Endothelial cell of umbilical vein (primary cell): Measurements from ENCODE around the gene ALK. TPM values are rescaled to one million over a fixed set of nuclear protein-coding genes. Genes with fewer than 3 reads are reported as not detected.

ENCODE experiments used
- BruUV-seq: library from RNA; stranded (reverse); fragments of 400-500 nt; replicated peaks from 2 replicates; lab custom pipeline; 2021; lab: Mats Ljungman, UMichigan
- CTCF ChIA-PET: fragments of 300-600, 350-600 bp; sonication (Branson Sonifier 250); formaldehyde crosslinking; loops from one replicate; lab custom pipeline; 2021; ENCODE audit warnings: antibody characterized with exemption, inconsistent platforms; lab: Charles Lee
- POLR2A ChIA-PET: fragments of 300-600, 350-600 bp; sonication (Branson Sonifier 250); formaldehyde crosslinking; loops from one replicate; lab custom pipeline; 2021; ENCODE audit warnings: antibody characterized with exemption, inconsistent platforms; lab: Charles Lee
- DNase-seq: peaks from one replicate; pipeline ENCODE4 v3.0.0-alpha.2; 2011; ENCODE audit warnings: low read depth, low spot score
- FAIRE-seq: peaks from 2 replicates; lab custom pipeline; 2011; peaks lifted over from hg19 to GRCh38; lab: Jason Lieb, UNC
- H2AFZ ChIP-seq: 2 replicates; pipeline ENCODE4 v1.6.0; 2012; ENCODE audit warnings: low read depth, low read length, control low read depth, inconsistent platforms
- H3K27ac ChIP-seq: 2 replicates; pipeline ENCODE4 v1.5.1; 2011; ENCODE audit warnings: low read depth, mild to moderate bottlenecking, control low read depth, low read length, moderate library complexity; ENCODE audit not compliant: insufficient read depth
- H3K27me3 ChIP-seq, 2 experiments: 2 replicates each; pipeline versions ENCODE4 v1.6.0 to v1.6.1; 2011; ENCODE audit warnings: low read length in 2 of 2, mixed read lengths in 1 of 2; ENCODE audit not compliant: control insufficient read depth in 2 of 2, insufficient read depth in 2 of 2
- H3K36me3 ChIP-seq, 2 experiments: 2 replicates in 1 of 2; 3 replicates in 1 of 2; pipeline ENCODE4 v1.5.1; 2011; ENCODE audit warnings: low read length in 2 of 2, mild to moderate bottlenecking in 1 of 2, moderate library complexity in 1 of 2; ENCODE audit not compliant: control insufficient read depth in 2 of 2, insufficient read depth in 2 of 2; ENCODE audit errors: extremely low read depth in 1 of 2
- H3K4me1 ChIP-seq: 3 replicates; pipeline ENCODE4 v1.5.1; 2011; ENCODE audit warnings: mild to moderate bottlenecking, low read length; ENCODE audit not compliant: control insufficient read depth, insufficient read depth; ENCODE audit errors: extremely low read depth
- H3K4me2 ChIP-seq: 2 replicates; pipeline ENCODE4 v1.6.1; 2011; ENCODE audit warnings: low read length, control low read depth, mixed read lengths; ENCODE audit not compliant: insufficient read depth
- H3K4me3 ChIP-seq, 3 experiments: fragments of 200-600 bp in 1 of 3; sonication (generic), shearing (Covaris generic) in 1 of 3; replicated peaks in 1 of 3; 2 replicates each; pipeline ENCODE4 v1.5.1; 2011 to 2016; ENCODE audit warnings: control low read depth in 3 of 3, low read length in 3 of 3, mild to moderate bottlenecking in 2 of 3, inconsistent platforms in 1 of 3, low read depth in 1 of 3, moderate library complexity in 1 of 3; ENCODE audit not compliant: insufficient read depth in 1 of 3
- H3K79me2 ChIP-seq: 2 replicates; pipeline ENCODE4 v1.6.0; 2012; ENCODE audit warnings: low read length, inconsistent platforms; ENCODE audit not compliant: control insufficient read depth, insufficient read depth
- H3K9ac ChIP-seq: replicated peaks from 2 replicates; pipeline ENCODE3; 2011; ENCODE audit warnings: low read length, control low read depth; ENCODE audit not compliant: insufficient read depth; ENCODE audit errors: extremely low read depth
- H3K9me1 ChIP-seq: replicated peaks from 3 replicates; pipeline ENCODE4 v1.6.0; 2011; ENCODE audit warnings: mild to moderate bottlenecking, low read length; ENCODE audit not compliant: control insufficient read depth, insufficient read depth; ENCODE audit errors: extremely low read depth
- H3K9me3 ChIP-seq: replicated peaks from 2 replicates; pipeline ENCODE4 v1.5.1; 2012; ENCODE audit warnings: low read length, inconsistent platforms; ENCODE audit not compliant: control insufficient read depth, insufficient read depth
- H4K20me1 ChIP-seq: replicated peaks from 2 replicates; pipeline ENCODE3; 2011; ENCODE audit warnings: mild to moderate bottlenecking, low read length; ENCODE audit not compliant: control insufficient read depth, insufficient read depth; ENCODE audit errors: extremely low read depth
- EZH2 ChIP-seq: IDR thresholded peaks from 2 replicates; pipeline ENCODE4 v1.6.1; 2012; ENCODE audit warnings: borderline replicate concordance, low read depth, mild to moderate bottlenecking, moderate library complexity, low read length, inconsistent platforms; ENCODE audit not compliant: severe bottlenecking
- FOS ChIP-seq: IDR thresholded peaks from 2 replicates; pipeline ENCODE4 v1.6.1; 2011; ENCODE audit warnings: mild to moderate bottlenecking, low read length, moderate library complexity, borderline replicate concordance; ENCODE audit not compliant: insufficient read depth
- GATA2 ChIP-seq: IDR thresholded peaks from 2 replicates; pipeline ENCODE4 v1.7.0; 2011; ENCODE audit warnings: low read depth, mild to moderate bottlenecking, moderate library complexity, mixed read lengths, low read length; ENCODE audit not compliant: insufficient read length, insufficient read depth
- JUN ChIP-seq: IDR thresholded peaks from 2 replicates; pipeline ENCODE4 v1.6.1; 2011; ENCODE audit warnings: borderline replicate concordance, low read depth; ENCODE audit not compliant: insufficient read length, insufficient read depth
- MYC ChIP-seq: IDR thresholded peaks from one replicate; pipeline ENCODE4 v1.6.1; 2011; ENCODE audit warnings: mild to moderate bottlenecking, low read depth, low read length
- POLR2A ChIP-seq: IDR thresholded peaks from 2 replicates; pipeline ENCODE4 v1.6.1; 2012; ENCODE audit warnings: low read depth, mild to moderate bottlenecking, control low read depth, low read length
- POLR2AphosphoS5 ChIP-seq: IDR thresholded peaks from 2 replicates; pipeline ENCODE4 v1.6.1; 2012; ENCODE audit warnings: low read depth, mild to moderate bottlenecking, control low read depth, low read length, moderate library complexity; ENCODE audit not compliant: insufficient read depth
- dilution Hi-C: fragments of 300-500 bp; cut with MboI; formaldehyde crosslinking; loops from one replicate; pipeline ENCODE4 v1.15.0; 2019; ENCODE audit warnings: low sequenced_read_pairs; ENCODE audit not compliant: extremely low pct_ligation_motif_present
- intact Hi-C: fragments of 100-400 bp; cut with micrococcal nuclease; formaldehyde crosslinking; loops from one replicate; pipeline ENCODE4 v1.10.0; 2022
- polyA plus RNA-seq, 4 experiments: library from polyadenylated mRNA; depleted of rRNA in 3 of 4; stranded (reverse) in 3 of 4; unstranded in 1 of 4; fragments of >200 nt; gene quantifications; 2 replicates each; pipeline versions ENCODE4 v1.2.1 to v1.2.3, GENCODE V29; 2011 to 2012; ENCODE audit warnings: missing spikeins in 1 of 4
- total RNA-seq: library from RNA; stranded (reverse); gene quantifications from 2 replicates; pipeline ENCODE4 v1.2.3, GENCODE V29; 2021
- TF ChIP-seq, protein P1 (sequence below): IDR thresholded peaks from 2 replicates; pipeline ENCODE4 v1.6.1; 2011; ENCODE audit not compliant: insufficient read depth, insufficient read length
- TF ChIP-seq, protein P2 (sequence below), 2 donors: IDR thresholded peaks; 1 replicate in 1 of 2; 2 replicates in 1 of 2; pipeline ENCODE4 v1.5.1; 2011; ENCODE audit warnings: low read length in 2 of 2, mild to moderate bottlenecking in 2 of 2, moderate library complexity in 2 of 2, control low read depth in 1 of 2, inconsistent platforms in 1 of 2, low read depth in 1 of 2; ENCODE audit not compliant: insufficient read depth in 1 of 2; ENCODE audit errors: extremely low read depth in 1 of 2

The ALK gene
- total and polyA plus RNA-seq, 2 donors (not counting 3 experiments of a cell fraction or from before 2014, with no cell fraction given), result not detected

DNA sequence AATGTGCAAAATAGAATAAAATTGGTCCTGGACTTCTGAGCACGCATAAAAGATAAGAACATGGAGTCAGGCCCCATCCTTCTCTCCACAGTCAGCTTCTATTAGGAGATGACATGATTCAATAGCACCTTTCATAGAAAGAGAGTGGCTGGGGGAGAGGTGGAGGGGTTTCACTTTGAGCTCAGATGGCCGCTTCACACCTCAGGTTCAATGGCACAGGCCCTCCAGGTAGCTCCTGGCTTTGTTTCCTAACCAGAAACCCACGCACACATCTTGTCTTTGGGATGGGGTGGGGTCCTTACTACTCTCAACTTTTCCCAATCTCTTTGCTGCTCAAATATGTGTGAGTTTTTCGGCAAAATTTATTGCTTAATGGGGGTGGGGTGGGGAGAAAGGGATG, 473.9 kb downstream of the ALK start:
- intact Hi-C loops, result no loop called here
- H4K20me1 ChIP-seq, result no peaks in the 10 kb centered on the region

More for the DNA sequence above, 473.9 kb downstream of the ALK start:
- ChIA-PET POLR2A (no interaction called here), CTCF (no interaction called here)
- Histone ChIP-seq H3K27me3 (no peaks in the 10 kb centered on the region), H3K4me3 (no peak overlapping the region), H3K9ac (no peak overlapping the region), H3K4me2 (no peak overlapping the region), H3K9me1 (no peaks in the 10 kb centered on the region), H2AFZ (no peak overlapping the region), H3K9me3 (no peaks in the 10 kb centered on the region), H3K27ac (no peak overlapping the region), H3K79me2 (no peaks in the 10 kb centered on the region), H3K4me1 (no peaks in the 10 kb centered on the region), H3K36me3 (no peaks in the 10 kb centered on the region)
- no peak for DNase-seq
- no peak for FAIRE-seq
- TF ChIP-seq POLR2AphosphoS5, result no peak
- no peak for TF ChIP-seq EZH2
- no peak for TF ChIP-seq FOS
- TF ChIP-seq, protein P1, sequence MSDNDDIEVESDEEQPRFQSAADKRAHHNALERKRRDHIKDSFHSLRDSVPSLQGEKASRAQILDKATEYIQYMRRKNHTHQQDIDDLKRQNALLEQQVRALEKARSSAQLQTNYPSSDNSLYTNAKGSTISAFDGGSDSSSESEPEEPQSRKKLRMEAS, result no peak
- TF ChIP-seq GATA2, result no peak
- TF ChIP-seq POLR2A, result no peak
- TF ChIP-seq MYC, result no peak
- TF ChIP-seq, protein P2, sequence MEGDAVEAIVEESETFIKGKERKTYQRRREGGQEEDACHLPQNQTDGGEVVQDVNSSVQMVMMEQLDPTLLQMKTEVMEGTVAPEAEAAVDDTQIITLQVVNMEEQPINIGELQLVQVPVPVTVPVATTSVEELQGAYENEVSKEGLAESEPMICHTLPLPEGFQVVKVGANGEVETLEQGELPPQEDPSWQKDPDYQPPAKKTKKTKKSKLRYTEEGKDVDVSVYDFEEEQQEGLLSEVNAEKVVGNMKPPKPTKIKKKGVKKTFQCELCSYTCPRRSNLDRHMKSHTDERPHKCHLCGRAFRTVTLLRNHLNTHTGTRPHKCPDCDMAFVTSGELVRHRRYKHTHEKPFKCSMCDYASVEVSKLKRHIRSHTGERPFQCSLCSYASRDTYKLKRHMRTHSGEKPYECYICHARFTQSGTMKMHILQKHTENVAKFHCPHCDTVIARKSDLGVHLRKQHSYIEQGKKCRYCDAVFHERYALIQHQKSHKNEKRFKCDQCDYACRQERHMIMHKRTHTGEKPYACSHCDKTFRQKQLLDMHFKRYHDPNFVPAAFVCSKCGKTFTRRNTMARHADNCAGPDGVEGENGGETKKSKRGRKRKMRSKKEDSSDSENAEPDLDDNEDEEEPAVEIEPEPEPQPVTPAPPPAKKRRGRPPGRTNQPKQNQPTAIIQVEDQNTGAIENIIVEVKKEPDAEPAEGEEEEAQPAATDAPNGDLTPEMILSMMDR (IDR thresholded peaks at IDR 0.05; ENCODE audit: extremely low read depth in 1 of 2, insufficient read depth in 1 of 2, low read depth in 1 of 2, low read length in 2 of 2), result no peak
- no peak for TF ChIP-seq JUN
- BruUV-seq, result no TSS peak
- dilution Hi-C loops, result no loop called here
